AG09319 (cell line): ENCODE data around the gene ARHGEF28.

Source experiments
- DNase-seq: peaks from one replicate; pipeline ENCODE4 v3.0.0-alpha.2; 2010; ENCODE audit warnings: low read depth; ENCODE audit errors: extremely low read depth
- CTCF ChIP-seq: IDR thresholded peaks from 2 replicates; pipeline ENCODE4 v1.5.1; 2011; ENCODE audit warnings: low read depth, mild to moderate bottlenecking, inconsistent platforms, low read length, moderate library complexity

Gene ARHGEF28

GRCh38 chr5:73853091-73853490, 227.1 kb downstream of the ARHGEF28 start:
- TF ChIP-seq CTCF: no peak
- DNase-seq: peak; percentile 64

GRCh38 chr5:73856997-73857396, 231.0 kb downstream of the ARHGEF28 start:
- DNase-seq: no peak
- TF ChIP-seq CTCF: no peak

- DNase-seq: no peak
- TF ChIP-seq CTCF: no peak
These were observed 231.4 kb downstream of the ARHGEF28 start for GRCh38 chr5:73857446-73857845.

- no peak for TF ChIP-seq CTCF
- no peak for DNase-seq
These were observed 232.1 kb downstream of the ARHGEF28 start for GRCh38 chr5:73858054-73858453.

- TF ChIP-seq CTCF: no peak
- no peak for DNase-seq
These were observed 232.8 kb downstream of the ARHGEF28 start for GRCh38 chr5:73858776-73859175.

GRCh38 chr5:73859696-73860095, 233.7 kb downstream of the ARHGEF28 start:
- no peak for DNase-seq
- no peak for TF ChIP-seq CTCF

- DNase-seq: peak; percentile 19
- no peak for TF ChIP-seq CTCF
These were observed 235.5 kb downstream of the ARHGEF28 start for GRCh38 chr5:73861313-73861988.
